HEK293 (cell line): ENCODE results near the gene VPS26C.

Experiments
- GLI4 ChIP-seq: fragments of 450-650 bp; formaldehyde crosslinking; IDR thresholded peaks from 2 replicates; pipeline ENCODE4 v1.5.1; 2016; ENCODE audit warnings: missing biosample characterization, missing genetic modification characterization
- SCRT1 ChIP-seq: fragments of 450-650 bp; formaldehyde crosslinking; IDR thresholded peaks from 2 replicates; pipeline ENCODE4 v1.5.1; 2016; ENCODE audit warnings: missing biosample characterization, missing genetic modification characterization, borderline replicate concordance
- SP2 ChIP-seq: fragments of 450-650 bp; formaldehyde crosslinking; IDR thresholded peaks from 2 replicates; pipeline ENCODE4 v1.5.1; 2016; ENCODE audit warnings: missing biosample characterization, missing genetic modification characterization
- ZFP37 ChIP-seq: fragments of 450-650 bp; formaldehyde crosslinking; IDR thresholded peaks from 2 replicates; pipeline ENCODE4 v1.5.1; 2016; ENCODE audit warnings: missing biosample characterization, missing genetic modification characterization
- ZNF585B ChIP-seq: fragments of 450-650 bp; formaldehyde crosslinking; IDR thresholded peaks from 2 replicates; pipeline ENCODE4 v1.5.1; 2016; ENCODE audit warnings: missing biosample characterization, missing genetic modification characterization
- ZNF776 ChIP-seq: fragments of 450-650 bp; formaldehyde crosslinking; IDR thresholded peaks from 2 replicates; pipeline ENCODE4 v1.5.0; 2017; ENCODE audit warnings: missing biosample characterization, missing genetic modification characterization, borderline replicate concordance
- TF ChIP-seq, protein P1 (sequence below): fragments of 450-650 bp; formaldehyde crosslinking; IDR thresholded peaks from 2 replicates; pipeline ENCODE4 v1.5.1; 2016; ENCODE audit warnings: missing biosample characterization, missing genetic modification characterization, low read depth

DNA sequence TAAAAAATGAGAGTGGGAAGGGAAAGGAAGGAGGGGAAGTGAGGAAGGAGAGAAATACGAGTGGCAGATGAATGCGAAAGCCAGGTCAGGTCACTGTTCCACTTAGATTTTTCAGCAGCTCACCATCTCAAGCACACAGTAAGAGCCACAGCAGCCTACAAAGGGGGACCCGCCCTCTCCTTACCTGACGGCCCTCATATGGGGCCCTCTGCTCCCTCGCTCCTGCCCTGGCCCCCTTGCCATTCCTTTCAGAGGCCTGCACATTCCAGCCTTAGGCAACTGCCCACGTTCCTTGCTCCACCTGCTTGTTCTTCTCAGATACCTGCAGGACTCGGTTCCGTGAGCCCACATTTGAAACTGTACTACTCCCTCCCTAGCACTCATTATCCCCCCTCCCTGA lies 22.0 kb downstream of the VPS26C start:
- TF ChIP-seq SP2 (tag by site-specific recombination) (no peak), ZNF776 (tag by site-specific recombination) (no peak), GLI4 (tag by site-specific recombination) (no peak), ZFP37 (tag by site-specific recombination) (no peak), ZNF585B (tag by site-specific recombination) (no peak), SCRT1 (no peak)
- TF ChIP-seq, protein P1, sequence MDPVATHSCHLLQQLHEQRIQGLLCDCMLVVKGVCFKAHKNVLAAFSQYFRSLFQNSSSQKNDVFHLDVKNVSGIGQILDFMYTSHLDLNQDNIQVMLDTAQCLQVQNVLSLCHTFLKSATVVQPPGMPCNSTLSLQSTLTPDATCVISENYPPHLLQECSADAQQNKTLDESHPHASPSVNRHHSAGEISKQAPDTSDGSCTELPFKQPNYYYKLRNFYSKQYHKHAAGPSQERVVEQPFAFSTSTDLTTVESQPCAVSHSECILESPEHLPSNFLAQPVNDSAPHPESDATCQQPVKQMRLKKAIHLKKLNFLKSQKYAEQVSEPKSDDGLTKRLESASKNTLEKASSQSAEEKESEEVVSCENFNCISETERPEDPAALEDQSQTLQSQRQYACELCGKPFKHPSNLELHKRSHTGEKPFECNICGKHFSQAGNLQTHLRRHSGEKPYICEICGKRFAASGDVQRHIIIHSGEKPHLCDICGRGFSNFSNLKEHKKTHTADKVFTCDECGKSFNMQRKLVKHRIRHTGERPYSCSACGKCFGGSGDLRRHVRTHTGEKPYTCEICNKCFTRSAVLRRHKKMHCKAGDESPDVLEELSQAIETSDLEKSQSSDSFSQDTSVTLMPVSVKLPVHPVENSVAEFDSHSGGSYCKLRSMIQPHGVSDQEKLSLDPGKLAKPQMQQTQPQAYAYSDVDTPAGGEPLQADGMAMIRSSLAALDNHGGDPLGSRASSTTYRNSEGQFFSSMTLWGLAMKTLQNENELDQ: no peak
